IMR-90 (cell line): Measurements from ENCODE around the gene NOL12. TPM values are rescaled to one million over a fixed set of nuclear protein-coding genes. Genes with fewer than 3 reads are reported as not detected.

Source experiments
- ATAC-seq: fragments of 200-7000 bp; cut with Tn5 transposase; 2 replicates; pipeline ENCODE4 v1.9.1; 2020; ENCODE audit warnings: low read depth, mild to moderate bottlenecking, moderate library complexity
- BruUV-seq: library from RNA; stranded (reverse); fragments of 400-500 nt; replicated peaks from 2 replicates; lab custom pipeline; 2021; lab: Mats Ljungman, UMichigan
- CTCF ChIA-PET: fragments of 300-600 bp; formaldehyde crosslinking; extraction: SDS; loops from one replicate; lab custom pipeline; 2021; ENCODE audit warnings: antibody characterized with exemption; lab: Yijun Ruan, JAX
- POLR2A ChIA-PET: fragments of 300-600 bp; sonication (Branson Sonifier 250); formaldehyde crosslinking; loops from one replicate; lab custom pipeline; 2022; ENCODE audit warnings: antibody characterized with exemption; ENCODE audit not compliant: unreplicated experiment; lab: Charles Lee
- DNase-seq: peaks from one replicate; pipeline ENCODE4 v3.0.0; 2013
- H2AFZ ChIP-seq: replicated peaks from 2 replicates; pipeline ENCODE3; 2013; ENCODE audit warnings: low read length, mild to moderate bottlenecking; ENCODE audit not compliant: poor library complexity
- H2AK5ac ChIP-seq: 2 replicates; pipeline ENCODE4 v1.6.1; 2013; ENCODE audit warnings: low read depth, low read length, inconsistent platforms
- H2AK9ac ChIP-seq: replicated peaks from 2 replicates; pipeline ENCODE3; 2013; ENCODE audit warnings: mild to moderate bottlenecking, low read depth, low read length, moderate library complexity; ENCODE audit not compliant: poor library complexity
- H2BK120ac ChIP-seq: 2 replicates; pipeline ENCODE4 v1.6.1; 2013; ENCODE audit warnings: low read depth, low read length, inconsistent platforms
- H2BK15ac ChIP-seq: 3 replicates; pipeline ENCODE4 v1.6.1; 2013; ENCODE audit warnings: low read depth, low read length, inconsistent platforms
- H2BK20ac ChIP-seq: 2 replicates; pipeline ENCODE4 v1.6.1; 2013; ENCODE audit warnings: low read depth, mild to moderate bottlenecking, inconsistent platforms, low read length, moderate library complexity
- H2BK5ac ChIP-seq: 2 replicates; pipeline ENCODE4 v1.6.1; 2013; ENCODE audit warnings: mild to moderate bottlenecking, low read depth, low read length, inconsistent platforms; ENCODE audit not compliant: poor library complexity, severe bottlenecking
- H3K14ac ChIP-seq: replicated peaks from 2 replicates; pipeline ENCODE4 v1.6.1; 2013; ENCODE audit warnings: low read depth, low read length, inconsistent platforms
- H3K18ac ChIP-seq: 2 replicates; pipeline ENCODE4 v1.6.1; 2013; ENCODE audit warnings: low read depth, low read length, control low read depth
- H3K23ac ChIP-seq: 2 replicates; pipeline ENCODE4 v1.6.1; 2013; ENCODE audit warnings: low read depth, low read length, inconsistent platforms
- H3K27ac ChIP-seq: 2 replicates; pipeline ENCODE4 v1.5.1; 2013; ENCODE audit warnings: mild to moderate bottlenecking, control low read depth, low read length; ENCODE audit not compliant: insufficient read depth
- H3K27me3 ChIP-seq: 2 replicates; pipeline ENCODE4 v1.6.1; 2013; ENCODE audit warnings: low read length; ENCODE audit not compliant: control insufficient read depth, insufficient read depth
- H3K36me3 ChIP-seq: 2 replicates; pipeline ENCODE4 v1.6.1; 2013; ENCODE audit warnings: low read length, mixed read lengths; ENCODE audit not compliant: control insufficient read depth, insufficient read depth
- H3K4ac ChIP-seq: 2 replicates; pipeline ENCODE4 v1.6.1; 2013; ENCODE audit warnings: low read depth, low read length, inconsistent platforms
- H3K4me1 ChIP-seq: 2 replicates; pipeline ENCODE4 v1.6.1; 2013; ENCODE audit warnings: low read length, mixed read lengths; ENCODE audit not compliant: control insufficient read depth, insufficient read depth
- H3K4me2 ChIP-seq: 2 replicates; pipeline ENCODE4 v1.6.1; 2013; ENCODE audit warnings: low read depth, mild to moderate bottlenecking, control low read depth, low read length, moderate library complexity
- H3K4me3 ChIP-seq: 2 replicates; pipeline ENCODE4 v1.5.1; 2013; ENCODE audit warnings: low read depth, mild to moderate bottlenecking, control low read depth, low read length, moderate library complexity; ENCODE audit not compliant: insufficient read depth
- H3K56ac ChIP-seq: 2 replicates; pipeline ENCODE4 v1.6.1; 2013; ENCODE audit warnings: low read length, inconsistent platforms; ENCODE audit not compliant: insufficient read depth; ENCODE audit errors: extremely low read depth
- H3K79me1 ChIP-seq, 2 experiments: 2 replicates each; pipeline ENCODE4 v1.6.1; 2013; ENCODE audit warnings: low read length in 2 of 2, inconsistent platforms in 1 of 2, low read depth in 1 of 2
- H3K9ac ChIP-seq: 2 replicates; pipeline ENCODE4 v1.6.1; 2013; ENCODE audit warnings: low read depth, low read length, control low read depth
- H3K9me1 ChIP-seq: 2 replicates; pipeline ENCODE4 v1.6.1; 2013; ENCODE audit warnings: low read length, inconsistent platforms; ENCODE audit not compliant: insufficient read depth
- H3K9me3 ChIP-seq: 2 replicates; pipeline ENCODE4 v1.6.1; 2013; ENCODE audit warnings: low read length; ENCODE audit not compliant: control insufficient read depth, insufficient read depth
- H4K20me1 ChIP-seq: 2 replicates; pipeline ENCODE4 v1.6.1; 2013; ENCODE audit warnings: low read length, inconsistent platforms; ENCODE audit not compliant: insufficient read depth
- H4K5ac ChIP-seq: 2 replicates; pipeline ENCODE4 v1.6.1; 2013; ENCODE audit warnings: mild to moderate bottlenecking, low read depth, low read length, control low read depth
- H4K8ac ChIP-seq, 2 experiments: 2 replicates each; pipeline ENCODE4 v1.6.1; 2013; ENCODE audit warnings: low read depth in 2 of 2, low read length in 2 of 2, control low read depth in 1 of 2, inconsistent platforms in 1 of 2
- H4K91ac ChIP-seq: 2 replicates; pipeline ENCODE4 v1.6.1; 2013; ENCODE audit warnings: low read depth, low read length, inconsistent platforms; ENCODE audit not compliant: insufficient read depth
- CEBPB ChIP-seq: IDR thresholded peaks from 2 replicates; pipeline ENCODE4 v1.6.1; 2012; ENCODE audit warnings: low read depth, low read length, improper control_type of control experiment
- CTCF ChIP-seq: conservative IDR thresholded peaks from 2 replicates; pipeline ENCODE4 v1.5.1; 2012; ENCODE audit warnings: mild to moderate bottlenecking, low read depth, low read length, improper control_type of control experiment
- ELK1 ChIP-seq: fragments of 150-350 bp; IDR thresholded peaks from 2 replicates; pipeline ENCODE4 v1.6.1; 2016; ENCODE audit warnings: low read depth, mild to moderate bottlenecking, low read length, moderate library complexity, borderline replicate concordance
- FOS ChIP-seq: fragments of 150-350 bp; IDR thresholded peaks from 2 replicates; pipeline ENCODE4 v1.6.1; 2016; ENCODE audit warnings: low read depth, low read length
- MAFK ChIP-seq: IDR thresholded peaks from 2 replicates; pipeline ENCODE4 v1.6.1; 2012; ENCODE audit warnings: low read depth, low read length, improper control_type of control experiment
- MAZ ChIP-seq: IDR thresholded peaks from 2 replicates; pipeline ENCODE4 v1.6.1; 2012; ENCODE audit warnings: low read depth, mild to moderate bottlenecking, low read length, improper control_type of control experiment, moderate library complexity, borderline replicate concordance
- MXI1 ChIP-seq: IDR thresholded peaks from 2 replicates; pipeline ENCODE4 v1.6.1; 2012; ENCODE audit warnings: low read depth, mild to moderate bottlenecking, low read length, moderate library complexity, borderline replicate concordance
- NFE2L2 ChIP-seq: fragments of 150-350 bp; IDR thresholded peaks from 2 replicates; pipeline ENCODE4 v1.6.1; 2016; ENCODE audit warnings: low read depth, mild to moderate bottlenecking, low read length
- POLR2A ChIP-seq: IDR thresholded peaks from 2 replicates; pipeline ENCODE4 v1.6.1; 2012; ENCODE audit warnings: mild to moderate bottlenecking, low read depth, low read length
- RAD21 ChIP-seq: IDR thresholded peaks from 2 replicates; pipeline ENCODE4 v1.6.1; 2012; ENCODE audit warnings: low read length, improper control_type of control experiment
- RCOR1 ChIP-seq: IDR thresholded peaks from 2 replicates; pipeline ENCODE4 v1.6.1; 2012; ENCODE audit warnings: mild to moderate bottlenecking, low read length, improper control_type of control experiment; ENCODE audit not compliant: insufficient replicate concordance
- SMC3 ChIP-seq: fragments of 150-350 bp; IDR thresholded peaks from 2 replicates; pipeline ENCODE4 v1.6.1; 2016; ENCODE audit warnings: low read depth, mild to moderate bottlenecking, antibody characterized with exemption, low read length, moderate library complexity
- WGBS, 2 experiments: methylation state at CpG; one replicate each; pipeline versions ENCODE4 v1.1.5 to v1.1.7; 2013; ENCODE audit warnings: missing lambda C conversion rate in 2 of 2; ENCODE audit not compliant: insufficient read length in 1 of 2; ENCODE audit errors: extremely low coverage in 2 of 2; 5-methylcytosine and 5-hydroxymethylcytosine counted together
- dilution Hi-C: fragments of 300-500 bp; cut with HindIII; formaldehyde crosslinking; loops from one replicate; pipeline ENCODE4 v1.14.3; 2018; ENCODE audit warnings: low sequenced_read_pairs; ENCODE audit not compliant: unreplicated experiment
- in situ Hi-C: fragments of 300-500 bp; cut with MboI; formaldehyde crosslinking; loops from 3 replicates; pipeline ENCODE4 v1.14.3; 2019; ENCODE audit warnings: low sequenced_read_pairs, inconsistent platforms, mixed read lengths
- intact Hi-C: fragments of 100-400 bp; cut with micrococcal nuclease; formaldehyde crosslinking; loops from 2 replicates; pipeline ENCODE4 v1.10.0; 2022
- polyA plus RNA-seq, 3 experiments: library from polyadenylated mRNA; depleted of rRNA; stranded (reverse); fragments of >200 nt; gene quantifications; 2 replicates each; pipeline ENCODE4 v1.2.3, GENCODE V29; 2012; ENCODE audit warnings: low replicate concordance in 1 of 3
- total RNA-seq: library from RNA; depleted of rRNA; stranded (reverse); fragments of >200 nt; gene quantifications from 2 replicates; pipeline ENCODE4 v1.2.3, GENCODE V29; 2012

Gene NOL12
- total and polyA plus RNA-seq, 2 of the 4 experiments (the other 2 are of a cell fraction): 16.0 to 25.6 TPM

DNA sequence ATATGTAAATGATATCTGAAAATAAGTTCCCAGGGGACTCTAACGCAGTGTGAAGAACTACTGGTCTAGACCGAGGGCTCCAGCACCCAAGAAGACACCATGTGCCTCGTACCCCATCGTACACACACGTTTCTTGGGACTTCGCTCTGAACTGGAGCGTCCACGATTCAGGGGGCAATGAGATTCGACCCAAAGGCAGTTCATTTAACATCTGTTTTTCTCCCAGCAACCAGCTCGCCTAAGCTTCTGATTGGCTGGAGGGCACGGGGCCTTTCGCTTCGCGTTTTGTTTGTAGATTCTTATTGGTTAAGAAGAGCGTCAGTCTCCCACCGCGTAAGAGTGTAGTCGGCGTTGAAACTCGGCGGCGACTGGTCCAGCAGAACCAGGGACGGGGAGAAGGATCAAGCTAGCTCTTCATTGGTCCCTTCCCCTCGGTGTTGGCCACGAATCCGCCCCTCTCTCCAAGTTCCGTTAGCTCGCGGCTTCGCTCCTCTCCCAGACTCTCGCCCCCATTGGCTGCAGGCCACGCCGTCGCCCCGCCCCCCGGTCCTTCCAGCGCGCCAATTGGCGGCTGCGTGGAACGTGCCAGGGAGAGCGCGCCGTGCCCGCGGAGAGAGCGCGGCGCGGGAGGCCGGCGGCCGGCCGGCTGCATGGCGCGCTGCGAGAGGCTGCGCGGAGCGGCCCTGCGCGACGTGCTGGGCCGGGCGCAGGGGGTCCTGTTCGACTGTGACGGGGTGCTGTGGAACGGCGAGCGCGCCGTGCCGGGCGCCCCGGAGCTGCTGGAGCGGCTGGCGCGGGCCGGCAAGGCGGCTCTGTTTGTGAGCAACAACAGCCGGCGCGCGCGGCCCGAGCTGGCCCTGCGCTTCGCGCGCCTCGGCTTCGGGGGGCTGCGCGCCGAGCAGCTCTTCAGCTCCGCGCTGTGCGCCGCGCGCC is 27.7 kb upstream of the NOL12 start, which contains the start of gene PDXP:
PDXP (plus strand) TSS at position 591 of the 933 bp plus-strand sequence; CDS start at position 651, 60 bp downstream.
- Histone ChIP-seq H3K18ac (peak within 1 kb of the TSS; percentile 34; the same call in 1 of the 2 replicates), H2AK5ac (peak within 1 kb of the TSS; percentile 91), H3K4me3 (peak within 1 kb of the TSS; percentile 55), H3K9me3 (no peaks in the 10 kb centered on the region), H3K79me1 (peaks cover 19 to 42% of the 10 kb centered on the region in 2 experiments; a peak in 3 of 4 replicates), H4K5ac (peak within 1 kb of the TSS; percentile 91), H3K27ac (peak within 1 kb of the TSS; percentile 74), H3K56ac (peak within 1 kb of the TSS; percentile 67; the same call in 1 of the 2 replicates), H3K4ac (peak within 1 kb of the TSS; percentile 74), H2AK9ac (peak within 1 kb of the TSS; percentile 97), H4K8ac (peak within 1 kb of the TSS; percentile 95 to 99), H3K9ac (peak within 1 kb of the TSS; percentile 82), H2BK120ac (no peak within 1 kb of the TSS; the same call in 1 of the 2 replicates), H4K91ac (peak within 1 kb of the TSS; percentile 83), H3K36me3 (peaks cover 8% of the 10 kb centered on the region), H2AFZ (peak within 1 kb of the TSS; percentile 95), H3K14ac (peak within 1 kb of the TSS; percentile 80), H3K27me3 (no peaks in the 10 kb centered on the region), H4K20me1 (peaks cover 28% of the 10 kb centered on the region), H3K4me2 (peak within 1 kb of the TSS; percentile 96), H3K23ac (peak within 1 kb of the TSS; percentile 93), H2BK15ac (peak within 1 kb of the TSS; percentile 95; the same call in 2 of the 3 replicates), H3K4me1 (peaks cover 22% of the 10 kb centered on the region), H2BK20ac (no peak within 1 kb of the TSS), H3K9me1 (peaks cover 11% of the 10 kb centered on the region), H2BK5ac (peak within 1 kb of the TSS; percentile 73)
- intact Hi-C loops (no loop called here), in situ Hi-C loops (no loop called here), dilution Hi-C loops (no loop called here)
- peak; percentile 95 for ATAC-seq
- no TSS peak for BruUV-seq
- ChIA-PET CTCF (interaction anchor here (0.6 to 2.6 kb wide), 3 partner anchors 15 to 22 kb away, joined by 4 to 12 read pairs (median 4); partner anchors contain the start of gene LGALS1), POLR2A (interaction anchor here (0.6 to 2.0 kb wide), 5 partner anchors 9 to 36 kb away, joined by 3 to 14 read pairs (median 6); partner anchors contain the start of gene LGALS1)
- 0% methylated on average over 38 of the region's 101 CpGs; no CpG with 5 or more reads in 1 of the 2 experiments for WGBS, 2 experiments
- DNase-seq: peak; percentile 100
- peak; percentile 48; the same call in 1 of the 2 replicates for TF ChIP-seq POLR2A
- no peak for TF ChIP-seq CTCF
- TF ChIP-seq ELK1: no peak
- no peak for TF ChIP-seq SMC3
- TF ChIP-seq MAFK: no peak
- TF ChIP-seq MAZ: peak; percentile 89; the same call in 1 of the 2 replicates
- no peak for TF ChIP-seq NFE2L2
- TF ChIP-seq CEBPB: no peak
- TF ChIP-seq FOS: peak; percentile 68
- no peak for TF ChIP-seq RCOR1
- TF ChIP-seq MXI1: peak; percentile 63; the same call in 1 of the 2 replicates
- TF ChIP-seq RAD21: no peak; the same call in 1 of the 2 replicates
